RWPE1 (cell line): ENCODE measurements around the gene CNEP1R1.

ENCODE experiments used
- CTCF ChIA-PET: fragments of 350-600 bp; sonication (Branson Sonifier 250); formaldehyde crosslinking; extraction: SDS; loops from one replicate; lab custom pipeline; 2021; lab: Yijun Ruan, JAX
- POLR2A ChIA-PET: fragments of 400-600 bp; formaldehyde crosslinking; extraction: SDS; loops from one replicate; lab custom pipeline; 2020; ENCODE audit warnings: antibody characterized with exemption; ENCODE audit not compliant: low non-redundant PET; lab: Yijun Ruan, JAX
- DNase-seq: peaks from one replicate; pipeline ENCODE4 v3.0.0; 2012; ENCODE audit warnings: low spot score
- H3K27ac ChIP-seq: fragments of 450-650 bp; 2 replicates; pipeline ENCODE4 v1.5.1; 2017
- CTCF ChIP-seq: fragments of 450-650 bp; conservative IDR thresholded peaks from 2 replicates; pipeline ENCODE4 v1.5.1; 2017; ENCODE audit warnings: low read depth, mild to moderate bottlenecking

Gene CNEP1R1

DNA sequence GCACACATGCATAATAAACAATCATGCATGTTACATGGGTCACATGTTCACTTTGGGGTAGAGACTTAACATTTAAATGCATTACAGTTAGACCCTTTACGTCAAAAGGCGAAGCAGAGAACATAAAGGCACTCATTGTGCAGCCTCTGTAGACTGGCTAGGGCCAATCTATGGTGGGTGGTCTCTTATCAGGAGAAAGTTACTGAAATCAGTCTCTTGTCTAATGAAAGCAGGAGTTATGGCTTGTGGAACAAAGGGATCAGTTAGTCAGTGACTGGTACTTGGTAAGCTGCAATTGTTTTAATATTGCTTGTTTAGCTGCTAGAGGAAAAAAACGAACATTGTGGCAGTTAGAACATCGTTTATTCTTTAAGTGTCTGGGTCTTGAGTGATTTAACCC, 1.4 kb upstream of the CNEP1R1 start:
- no peak for TF ChIP-seq CTCF
- no peak for DNase-seq
- H3K27ac ChIP-seq: no peak overlapping the region
- POLR2A ChIA-PET: no interaction called here
- CTCF ChIA-PET: interaction anchor here (0.6 to 2.8 kb wide), 3 partner anchors 187 to 224 kb away, joined by 3 to 23 read pairs (median 5); no protein-coding TSS in a partner anchor

- ChIA-PET CTCF (interaction anchor here (0.6 to 2.8 kb wide), 18 partner anchors 10 to 1708 kb away, joined by 3 to 23 read pairs (median 3); no protein-coding TSS in a partner anchor), POLR2A (no interaction called here)
- H3K27ac ChIP-seq: no peak overlapping the region
- no peak for TF ChIP-seq CTCF
- no peak for DNase-seq
Observed at GRCh38 chr16:50024207-50024606, 818 bp upstream of the CNEP1R1 start.

- ChIA-PET CTCF (interaction anchor here (0.5 to 2.8 kb wide), 28 partner anchors 8 to 1680 kb away, joined by 3 to 23 read pairs (median 3); no protein-coding TSS in a partner anchor), POLR2A (interaction anchor here (1.1 kb wide), 1 partner anchor 40 kb away, joined by 4 read pairs; the partner anchor contains the start of gene HEATR3)
- H3K27ac ChIP-seq: peak overlapping the region; percentile 75
- DNase-seq: peak; percentile 32
- TF ChIP-seq CTCF: no peak
Observed at GRCh38 chr16:50025537-50025931, 509 bp downstream of the CNEP1R1 start.

DNA sequence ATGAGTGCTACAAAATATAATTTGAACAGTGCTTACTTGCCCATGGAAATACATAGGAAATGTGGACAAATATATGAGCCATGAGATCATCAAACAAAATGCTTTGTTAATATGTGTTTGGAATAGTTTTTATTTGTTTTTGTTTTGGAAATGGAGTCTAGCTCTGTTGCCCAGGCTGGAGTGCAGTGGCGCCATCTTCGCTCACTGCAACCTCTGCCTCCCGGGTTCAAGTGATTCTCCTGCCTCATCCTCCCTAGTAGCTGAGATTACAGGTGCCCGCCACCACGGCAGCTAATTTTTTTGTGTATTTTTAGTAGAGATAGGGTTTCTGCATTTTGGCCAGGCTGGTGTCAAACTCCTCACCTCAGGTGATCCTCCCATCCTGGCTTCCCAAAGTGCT, 2.8 kb downstream of the CNEP1R1 start:
- CTCF ChIA-PET: no interaction called here
- POLR2A ChIA-PET: no interaction called here
- H3K27ac ChIP-seq: no peak overlapping the region
- no peak for DNase-seq
- TF ChIP-seq CTCF: no peak

- TF ChIP-seq CTCF: no peak
- no peak for DNase-seq
- H3K27ac ChIP-seq: no peak overlapping the region
- POLR2A ChIA-PET: no interaction called here
- CTCF ChIA-PET: interaction anchor here (0.6 to 1.3 kb wide), 2 partner anchors 10 to 1039 kb away, joined by 3 to 4 read pairs; partner anchors contain the start of gene CNEP1R1
Observed at GRCh38 chr16:50035468-50035992, 10.5 kb downstream of the CNEP1R1 start.

DNA sequence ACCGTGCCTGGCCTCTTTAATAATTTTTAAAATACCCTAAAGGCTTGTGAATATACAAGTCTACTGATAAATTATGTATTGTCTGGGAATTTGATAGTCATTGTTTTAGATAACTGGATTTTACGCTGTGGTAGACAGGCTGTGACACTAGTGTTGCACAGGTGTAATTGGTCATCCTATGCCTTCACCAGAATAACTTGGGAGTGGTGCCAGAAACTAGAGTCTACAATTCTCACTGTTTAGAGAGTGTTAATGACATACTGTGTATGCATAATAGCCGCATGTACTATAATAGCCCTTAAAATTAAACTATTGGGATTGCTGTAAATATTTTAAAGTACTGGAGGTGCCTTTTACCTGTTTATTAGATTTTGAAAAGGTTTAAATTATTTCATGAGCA, 11.4 kb downstream of the CNEP1R1 start:
- CTCF ChIA-PET: interaction anchor here (1.3 kb wide), 1 partner anchor 11 kb away, joined by 6 read pairs; the partner anchor contains the start of gene CNEP1R1
- no peak overlapping the region for H3K27ac ChIP-seq
- no peak for DNase-seq
- POLR2A ChIA-PET: no interaction called here
- no peak for TF ChIP-seq CTCF
